Measurements from ENCODE around the gene DYDC1.

DNA sequence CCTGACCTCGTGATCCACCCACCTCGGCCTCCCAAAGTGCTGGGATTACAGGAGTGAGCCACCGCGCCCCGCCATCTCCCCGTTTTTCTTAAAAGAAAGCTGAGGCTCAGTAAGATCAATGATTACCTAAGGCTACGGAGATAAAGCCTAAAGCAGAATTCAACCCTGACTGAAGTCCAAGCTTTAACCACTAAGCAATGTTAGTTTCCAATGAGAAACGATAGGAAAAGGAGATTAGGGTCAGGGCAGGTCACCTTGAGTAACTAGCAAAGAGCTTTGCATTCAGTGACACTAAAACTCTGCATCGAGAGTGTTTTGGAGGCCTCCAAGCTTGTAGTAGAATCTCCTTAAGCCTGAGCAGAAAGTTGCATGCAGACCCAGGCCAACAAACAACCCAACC is 34.2 kb upstream of the DYDC1 start:
- TF ChIP-seq, protein P1, sequence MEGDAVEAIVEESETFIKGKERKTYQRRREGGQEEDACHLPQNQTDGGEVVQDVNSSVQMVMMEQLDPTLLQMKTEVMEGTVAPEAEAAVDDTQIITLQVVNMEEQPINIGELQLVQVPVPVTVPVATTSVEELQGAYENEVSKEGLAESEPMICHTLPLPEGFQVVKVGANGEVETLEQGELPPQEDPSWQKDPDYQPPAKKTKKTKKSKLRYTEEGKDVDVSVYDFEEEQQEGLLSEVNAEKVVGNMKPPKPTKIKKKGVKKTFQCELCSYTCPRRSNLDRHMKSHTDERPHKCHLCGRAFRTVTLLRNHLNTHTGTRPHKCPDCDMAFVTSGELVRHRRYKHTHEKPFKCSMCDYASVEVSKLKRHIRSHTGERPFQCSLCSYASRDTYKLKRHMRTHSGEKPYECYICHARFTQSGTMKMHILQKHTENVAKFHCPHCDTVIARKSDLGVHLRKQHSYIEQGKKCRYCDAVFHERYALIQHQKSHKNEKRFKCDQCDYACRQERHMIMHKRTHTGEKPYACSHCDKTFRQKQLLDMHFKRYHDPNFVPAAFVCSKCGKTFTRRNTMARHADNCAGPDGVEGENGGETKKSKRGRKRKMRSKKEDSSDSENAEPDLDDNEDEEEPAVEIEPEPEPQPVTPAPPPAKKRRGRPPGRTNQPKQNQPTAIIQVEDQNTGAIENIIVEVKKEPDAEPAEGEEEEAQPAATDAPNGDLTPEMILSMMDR (IDR thresholded peaks at IDR 0.05; ENCODE audit: low read depth, low read length, missing input control), result no peak
- TF ChIP-seq, protein P2, sequence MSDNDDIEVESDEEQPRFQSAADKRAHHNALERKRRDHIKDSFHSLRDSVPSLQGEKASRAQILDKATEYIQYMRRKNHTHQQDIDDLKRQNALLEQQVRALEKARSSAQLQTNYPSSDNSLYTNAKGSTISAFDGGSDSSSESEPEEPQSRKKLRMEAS (IDR thresholded peaks at IDR 0.05), result no peak
- TF ChIP-seq YY1 (IDR thresholded peaks at IDR 0.05) (no peak), RAD21 (IDR thresholded peaks at IDR 0.05) (no peak), SP1 (IDR thresholded peaks at IDR 0.05) (no peak), GABPA (IDR thresholded peaks at IDR 0.05 in 1 of 2, conservative IDR thresholded peaks at IDR 0.05 in 1 of 2) (no peak)
- TF ChIP-seq, protein P3, sequence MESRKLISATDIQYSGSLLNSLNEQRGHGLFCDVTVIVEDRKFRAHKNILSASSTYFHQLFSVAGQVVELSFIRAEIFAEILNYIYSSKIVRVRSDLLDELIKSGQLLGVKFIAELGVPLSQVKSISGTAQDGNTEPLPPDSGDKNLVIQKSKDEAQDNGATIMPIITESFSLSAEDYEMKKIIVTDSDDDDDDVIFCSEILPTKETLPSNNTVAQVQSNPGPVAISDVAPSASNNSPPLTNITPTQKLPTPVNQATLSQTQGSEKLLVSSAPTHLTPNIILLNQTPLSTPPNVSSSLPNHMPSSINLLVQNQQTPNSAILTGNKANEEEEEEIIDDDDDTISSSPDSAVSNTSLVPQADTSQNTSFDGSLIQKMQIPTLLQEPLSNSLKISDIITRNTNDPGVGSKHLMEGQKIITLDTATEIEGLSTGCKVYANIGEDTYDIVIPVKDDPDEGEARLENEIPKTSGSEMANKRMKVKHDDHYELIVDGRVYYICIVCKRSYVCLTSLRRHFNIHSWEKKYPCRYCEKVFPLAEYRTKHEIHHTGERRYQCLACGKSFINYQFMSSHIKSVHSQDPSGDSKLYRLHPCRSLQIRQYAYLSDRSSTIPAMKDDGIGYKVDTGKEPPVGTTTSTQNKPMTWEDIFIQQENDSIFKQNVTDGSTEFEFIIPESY (IDR thresholded peaks at IDR 0.05), result no peak
- TF ChIP-seq, protein P4, sequence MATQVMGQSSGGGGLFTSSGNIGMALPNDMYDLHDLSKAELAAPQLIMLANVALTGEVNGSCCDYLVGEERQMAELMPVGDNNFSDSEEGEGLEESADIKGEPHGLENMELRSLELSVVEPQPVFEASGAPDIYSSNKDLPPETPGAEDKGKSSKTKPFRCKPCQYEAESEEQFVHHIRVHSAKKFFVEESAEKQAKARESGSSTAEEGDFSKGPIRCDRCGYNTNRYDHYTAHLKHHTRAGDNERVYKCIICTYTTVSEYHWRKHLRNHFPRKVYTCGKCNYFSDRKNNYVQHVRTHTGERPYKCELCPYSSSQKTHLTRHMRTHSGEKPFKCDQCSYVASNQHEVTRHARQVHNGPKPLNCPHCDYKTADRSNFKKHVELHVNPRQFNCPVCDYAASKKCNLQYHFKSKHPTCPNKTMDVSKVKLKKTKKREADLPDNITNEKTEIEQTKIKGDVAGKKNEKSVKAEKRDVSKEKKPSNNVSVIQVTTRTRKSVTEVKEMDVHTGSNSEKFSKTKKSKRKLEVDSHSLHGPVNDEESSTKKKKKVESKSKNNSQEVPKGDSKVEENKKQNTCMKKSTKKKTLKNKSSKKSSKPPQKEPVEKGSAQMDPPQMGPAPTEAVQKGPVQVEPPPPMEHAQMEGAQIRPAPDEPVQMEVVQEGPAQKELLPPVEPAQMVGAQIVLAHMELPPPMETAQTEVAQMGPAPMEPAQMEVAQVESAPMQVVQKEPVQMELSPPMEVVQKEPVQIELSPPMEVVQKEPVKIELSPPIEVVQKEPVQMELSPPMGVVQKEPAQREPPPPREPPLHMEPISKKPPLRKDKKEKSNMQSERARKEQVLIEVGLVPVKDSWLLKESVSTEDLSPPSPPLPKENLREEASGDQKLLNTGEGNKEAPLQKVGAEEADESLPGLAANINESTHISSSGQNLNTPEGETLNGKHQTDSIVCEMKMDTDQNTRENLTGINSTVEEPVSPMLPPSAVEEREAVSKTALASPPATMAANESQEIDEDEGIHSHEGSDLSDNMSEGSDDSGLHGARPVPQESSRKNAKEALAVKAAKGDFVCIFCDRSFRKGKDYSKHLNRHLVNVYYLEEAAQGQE (IDR thresholded peaks at IDR 0.05), result no peak
- TF ChIP-seq, protein P5, sequence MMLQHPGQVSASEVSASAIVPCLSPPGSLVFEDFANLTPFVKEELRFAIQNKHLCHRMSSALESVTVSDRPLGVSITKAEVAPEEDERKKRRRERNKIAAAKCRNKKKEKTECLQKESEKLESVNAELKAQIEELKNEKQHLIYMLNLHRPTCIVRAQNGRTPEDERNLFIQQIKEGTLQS (IDR thresholded peaks at IDR 0.05), result no peak
